Ecto neural progenitor cell (in vitro differentiated cells): ENCODE results near the gene ELOVL6.
"Not testable (repeated sequence)": the region's sequence is repeated elsewhere in the genome, so short reads cannot be mapped to it uniquely, and the experiment has no call there.

ENCODE experiments used
- DNase-seq: peaks from one replicate; pipeline ENCODE4 v3.0.0-alpha.2; 2018; ENCODE audit warnings: low spot score

ELOVL6 gene

GRCh38 chr4:110074570-110074969 is 123.8 kb downstream of the ELOVL6 start:
- no peak for DNase-seq

- no peak for DNase-seq
Measured at GRCh38 chr4:110073053-110073845, 125.2 kb downstream of the ELOVL6 start.

- DNase-seq = no peak
Measured at GRCh38 chr4:110071466-110071865, 126.9 kb downstream of the ELOVL6 start.

GRCh38 chr4:110068248-110068647 is 130.2 kb downstream of the ELOVL6 start:
- DNase-seq = no peak

- DNase-seq = no peak
Measured at GRCh38 chr4:110064934-110065333, 133.5 kb downstream of the ELOVL6 start.

- DNase-seq = no peak
Measured at GRCh38 chr4:110064295-110064694, 134.1 kb downstream of the ELOVL6 start.

- DNase-seq = no peak
Measured at GRCh38 chr4:110062166-110062565, 136.2 kb downstream of the ELOVL6 start.

- no peak for DNase-seq
Measured at GRCh38 chr4:110061076-110061475, 137.3 kb downstream of the ELOVL6 start.

GRCh38 chr4:110059556-110060191 is 138.7 kb downstream of the ELOVL6 start:
- DNase-seq = no peak

GRCh38 chr4:110058677-110059076 is 139.7 kb downstream of the ELOVL6 start:
- no peak for DNase-seq

- no peak for DNase-seq
Measured at GRCh38 chr4:110055158-110055768, 143.2 kb downstream of the ELOVL6 start.

GRCh38 chr4:110049951-110050925 is 148.2 kb downstream of the ELOVL6 start:
- no peak for DNase-seq

- no peak for DNase-seq
Measured at GRCh38 chr4:110046588-110047049, 151.8 kb downstream of the ELOVL6 start.

GRCh38 chr4:110042545-110043517 is 155.6 kb downstream of the ELOVL6 start:
- no peak for DNase-seq

- DNase-seq = no peak
Measured at GRCh38 chr4:110041735-110042134, 156.7 kb downstream of the ELOVL6 start.

- DNase-seq = not testable (repeated sequence)
Measured at GRCh38 chr4:110039164-110039563, 159.3 kb downstream of the ELOVL6 start.

- DNase-seq = no peak
Measured at GRCh38 chr4:110034026-110034393, 164.4 kb downstream of the ELOVL6 start.

- DNase-seq = no peak
Measured at GRCh38 chr4:110033355-110034025, 164.9 kb downstream of the ELOVL6 start.

- no peak for DNase-seq
Measured at GRCh38 chr4:110032603-110033002, 165.8 kb downstream of the ELOVL6 start.

- DNase-seq = no peak
Measured at GRCh38 chr4:110025718-110026117, 172.7 kb downstream of the ELOVL6 start.
